ENCODE data around the gene STOML3. TPM values are rescaled to one million over a fixed set of nuclear protein-coding genes. Genes with fewer than 3 reads are reported as not detected.

Gene STOML3
- total and polyA plus RNA-seq, 2 of the 8 experiments (the other 6 are each of a cell fraction or from before 2014, with no cell fraction given): 0.06 TPM; not detected in 1

- H3K79me2 ChIP-seq (ENCODE audit: control insufficient read depth in 1 of 2, insufficient read depth in 2 of 2, low read length in 2 of 2): no peaks in the 10 kb centered on the region
- no peak overlapping the region for H2AK5ac ChIP-seq (ENCODE audit: low read depth, low read length)
- H3K23me2 ChIP-seq (ENCODE audit: low read depth, low read length): no peaks in the 10 kb centered on the region
- TF ChIP-seq RAD21 (IDR thresholded peaks at IDR 0.05 in 1 of 2, conservative IDR thresholded peaks at IDR 0.05 in 1 of 2; ENCODE audit: low read depth in 2 of 2, low read length in 2 of 2) (peak; percentile 61 to 68), RNF2 (IDR thresholded peaks at IDR 0.05; ENCODE audit: borderline replicate concordance, low read depth, low read length, missing control alignments, poor library complexity, severe bottlenecking) (no peak)
- TF ChIP-seq, protein P1, sequence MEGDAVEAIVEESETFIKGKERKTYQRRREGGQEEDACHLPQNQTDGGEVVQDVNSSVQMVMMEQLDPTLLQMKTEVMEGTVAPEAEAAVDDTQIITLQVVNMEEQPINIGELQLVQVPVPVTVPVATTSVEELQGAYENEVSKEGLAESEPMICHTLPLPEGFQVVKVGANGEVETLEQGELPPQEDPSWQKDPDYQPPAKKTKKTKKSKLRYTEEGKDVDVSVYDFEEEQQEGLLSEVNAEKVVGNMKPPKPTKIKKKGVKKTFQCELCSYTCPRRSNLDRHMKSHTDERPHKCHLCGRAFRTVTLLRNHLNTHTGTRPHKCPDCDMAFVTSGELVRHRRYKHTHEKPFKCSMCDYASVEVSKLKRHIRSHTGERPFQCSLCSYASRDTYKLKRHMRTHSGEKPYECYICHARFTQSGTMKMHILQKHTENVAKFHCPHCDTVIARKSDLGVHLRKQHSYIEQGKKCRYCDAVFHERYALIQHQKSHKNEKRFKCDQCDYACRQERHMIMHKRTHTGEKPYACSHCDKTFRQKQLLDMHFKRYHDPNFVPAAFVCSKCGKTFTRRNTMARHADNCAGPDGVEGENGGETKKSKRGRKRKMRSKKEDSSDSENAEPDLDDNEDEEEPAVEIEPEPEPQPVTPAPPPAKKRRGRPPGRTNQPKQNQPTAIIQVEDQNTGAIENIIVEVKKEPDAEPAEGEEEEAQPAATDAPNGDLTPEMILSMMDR (IDR thresholded peaks at IDR 0.05; ENCODE audit: control extremely low read depth in 1 of 3, insufficient read depth in 1 of 3, low read depth in 1 of 3, low read length in 3 of 3): peak; percentile 17 to 71 (median 56)
- peaks cover 3 to 12% of the 10 kb centered on the region in 2 experiments for H4K20me1 ChIP-seq (replicated peaks in 1 of 2; ENCODE audit: control insufficient read depth in 1 of 2, insufficient read depth in 2 of 2, low read length in 2 of 2)
- H3K36me3 ChIP-seq (ENCODE audit: control insufficient read depth in 2 of 4, insufficient read depth in 4 of 4, low read length in 3 of 4): peaks cover 27 to 86% (median 55%) of the 10 kb centered on the region in 4 experiments
- no peak overlapping the region for H2BK120ac ChIP-seq (replicated peaks; ENCODE audit: low read depth, low read length)
- ChIA-PET CTCF (ENCODE audit: partially characterized antibody) (interaction anchor here (1.0 to 3.7 kb wide), 9 partner anchors 9 to 599 kb away, joined by 3 to 15 read pairs (median 5); partner anchors contain the start of gene STOML3), POLR2A (ENCODE audit: partially characterized antibody) (interaction anchor here (0.9 to 8.0 kb wide), 4 partner anchors 9 to 20 kb away, joined by 3 to 73 read pairs (median 5); partner anchors contain the start of genes NHLRC3 and PROSER1)
- no peaks in the 10 kb centered on the region; the same call in 1 of the 2 replicates for H3K79me1 ChIP-seq (ENCODE audit: low read depth, low read length)
- H3K4me3 ChIP-seq (ENCODE audit: extremely low read depth in 1 of 4, insufficient read depth in 2 of 4, low read depth in 3 of 4, low read length in 4 of 4): no peak overlapping the region
- H3K18ac ChIP-seq (ENCODE audit: extremely low read depth, low read length): no peak overlapping the region
- no peak overlapping the region for H4K5ac ChIP-seq (ENCODE audit: insufficient read length, low read depth, low read length)
- no peak overlapping the region for H3K4me2 ChIP-seq (ENCODE audit: insufficient read depth in 1 of 2, low read depth in 2 of 2, low read length in 2 of 2)
- H2BK12ac ChIP-seq (ENCODE audit: low read depth, low read length): no peak overlapping the region
- no peak overlapping the region for H2BK20ac ChIP-seq (ENCODE audit: low read length)
- 58% methylated on average over 2 of the region's 2 CpGs; no CpG with 5 or more reads in 1 of the 2 experiments for WGBS, 2 experiments (ENCODE audit: extremely low coverage in 1 of 2, insufficient coverage in 1 of 2, insufficient read length in 1 of 2, insufficient replicate concordance in 2 of 2, low coverage in 1 of 2, low lambda C conversion rate in 2 of 2, missing lambda C conversion rate in 1 of 2)
- H3K27me3 ChIP-seq (replicated peaks in 1 of 4; ENCODE audit: control insufficient read depth in 3 of 4, extremely low read depth in 1 of 4, insufficient read depth in 3 of 4, low read length in 3 of 4): no peaks in the 10 kb centered on the region
- no peak overlapping the region for H3K9ac ChIP-seq (replicated peaks in 1 of 4; ENCODE audit: extremely low read depth in 1 of 4, low read depth in 3 of 4, low read length in 3 of 4)
- H3K4ac ChIP-seq (replicated peaks; ENCODE audit: insufficient read length, low read depth, low read length): no peak overlapping the region
- H2BK15ac ChIP-seq (ENCODE audit: low read length): no peak overlapping the region
- DNase-seq (ENCODE audit: low read depth in 1 of 2, low spot score in 2 of 2): no peak
- H4K8ac ChIP-seq (ENCODE audit: extremely low read depth, insufficient read depth, low read length): no peak overlapping the region
- H2AFZ ChIP-seq (ENCODE audit: low read length): no peak overlapping the region
- no peaks in the 10 kb centered on the region; a peak in 1 of 7 replicates for H3K4me1 ChIP-seq (replicated peaks in 1 of 4; ENCODE audit: control insufficient read depth in 3 of 4, insufficient read depth in 4 of 4, low read length in 3 of 4)
- no peak overlapping the region for H4K91ac ChIP-seq (replicated peaks; ENCODE audit: insufficient read length, low read length)
- no peak overlapping the region for H3K27ac ChIP-seq (ENCODE audit: low read depth, low read length)
- H2BK5ac ChIP-seq (ENCODE audit: low read depth, low read length): no peak overlapping the region
- H3K14ac ChIP-seq (ENCODE audit: insufficient read length): no peak overlapping the region
- H3K9me3 ChIP-seq (ENCODE audit: insufficient read depth in 2 of 2, low read depth in 1 of 2, low read length in 1 of 2): no peaks in the 10 kb centered on the region
- FAIRE-seq: peak; percentile 91
- H3K23ac ChIP-seq (ENCODE audit: insufficient read length): no peak overlapping the region
- no peak overlapping the region for H3K56ac ChIP-seq (replicated peaks; ENCODE audit: insufficient read length, low read depth, low read length)
Measured at GRCh38 chr13:39016787-39017186, 26.2 kb upstream of the STOML3 start.
